Epithelial cell of esophagus (primary cell): Measurements from ENCODE around the gene BRINP1.
A peak's percentile ranks its signal among the peaks of the same experiment; 100 is the strongest.

Experiments
- DNase-seq: peaks from one replicate; pipeline ENCODE4 v3.0.0; 2010; ENCODE audit warnings: low read depth
- H3K4me3 ChIP-seq: 2 replicates; pipeline ENCODE4 v1.5.1; 2011; ENCODE audit warnings: mild to moderate bottlenecking, low read length, control low read depth
- CTCF ChIP-seq: IDR thresholded peaks from 2 replicates; pipeline ENCODE4 v1.5.1; 2011; ENCODE audit warnings: low read depth, mild to moderate bottlenecking, low read length, control low read depth, inconsistent platforms; ENCODE audit not compliant: insufficient read depth; ENCODE audit errors: missing control alignments

BRINP1 gene

GRCh38 chr9:119368681-119369581, at the start of gene BRINP1:
Gene BRINP1, minus strand, starts transcription at chr9:119369435. Its CDS starts 56,080 bp downstream, at chr9:119313355.
- DNase-seq: peak; percentile 17
- no peak for TF ChIP-seq CTCF
- H3K4me3 ChIP-seq: peak within 1 kb of the TSS; percentile 22

GRCh38 chr9:119418721-119419120, 49.5 kb upstream of the BRINP1 start:
- no peak overlapping the region for H3K4me3 ChIP-seq
- TF ChIP-seq CTCF: no peak
- DNase-seq: no peak

GRCh38 chr9:119416793-119417192, 47.6 kb upstream of the BRINP1 start:
- no peak overlapping the region for H3K4me3 ChIP-seq
- DNase-seq: no peak
- TF ChIP-seq CTCF: no peak

- no peak overlapping the region for H3K4me3 ChIP-seq
- no peak for TF ChIP-seq CTCF
- no peak for DNase-seq
Measured at GRCh38 chr9:119412399-119412798, 43.2 kb upstream of the BRINP1 start.

- TF ChIP-seq CTCF: no peak
Measured at GRCh38 chr9:119409552-119409951, 40.3 kb upstream of the BRINP1 start.

GRCh38 chr9:119400606-119401005, 31.4 kb upstream of the BRINP1 start:
- no peak for DNase-seq
- no peak overlapping the region for H3K4me3 ChIP-seq
- no peak for TF ChIP-seq CTCF

More at GRCh38 chr9:119409552-119409951, 40.3 kb upstream of the BRINP1 start:
- no peak overlapping the region for H3K4me3 ChIP-seq
- DNase-seq: no peak
